GM19240 (cell line): ENCODE data around the gene SEMA4A.
A peak's percentile ranks its signal among the peaks of the same experiment; 100 is the strongest.
"Not testable (repeated sequence)": the region's sequence is repeated elsewhere in the genome, so short reads cannot be mapped to it uniquely, and the experiment has no call there.

Experiments used
- DNase-seq: peaks from one replicate; pipeline ENCODE4 v3.0.0; 2011; ENCODE audit warnings: low spot score; ENCODE audit not compliant: insufficient read length

Gene SEMA4A

GRCh38 chr1:156193208-156193487, 39.8 kb downstream of the SEMA4A start:
- no peak for DNase-seq

- peak; percentile 91 for DNase-seq
These were observed 40.3 kb downstream of the SEMA4A start, which contains the start of gene SLC25A44 for GRCh38 chr1:156193488-156194299. TSS of gene SLC25A44 (plus strand) at chr1:156194104. CDS start at chr1:156199848, 5,744 bp downstream.

- DNase-seq: no peak
These were observed 40.9 kb downstream of the SEMA4A start for GRCh38 chr1:156194300-156194652.

GRCh38 chr1:156195853-156196252, 42.5 kb downstream of the SEMA4A start:
- no peak for DNase-seq

- DNase-seq: no peak
These were observed 43.1 kb downstream of the SEMA4A start for GRCh38 chr1:156196445-156196844.

GRCh38 chr1:156198831-156199349, 45.5 kb downstream of the SEMA4A start:
- DNase-seq: no peak

- no peak for DNase-seq
These were observed 46.7 kb downstream of the SEMA4A start for GRCh38 chr1:156200044-156200443.

- DNase-seq: no peak
These were observed 49.9 kb downstream of the SEMA4A start for GRCh38 chr1:156203331-156203730.

GRCh38 chr1:156204686-156205085, 51.3 kb downstream of the SEMA4A start:
- DNase-seq: no peak

- DNase-seq: no peak
These were observed 57.9 kb downstream of the SEMA4A start for GRCh38 chr1:156211243-156211642.

- DNase-seq: no peak
These were observed 58.7 kb downstream of the SEMA4A start for GRCh38 chr1:156212130-156212529.

- peak; percentile 100 for DNase-seq
These were observed 59.7 kb downstream of the SEMA4A start, which contains the start of gene PMF1 for GRCh38 chr1:156212833-156213643. TSS of gene PMF1 (plus strand) at chr1:156213007. CDS start at chr1:156213016, 9 bp downstream.

GRCh38 chr1:156213644-156213966, 60.2 kb downstream of the SEMA4A start:
- no peak for DNase-seq

- no peak for DNase-seq
These were observed 60.8 kb downstream of the SEMA4A start for GRCh38 chr1:156214024-156214748.

- DNase-seq: not testable (repeated sequence)
These were observed 63.1 kb downstream of the SEMA4A start for GRCh38 chr1:156216361-156217086.

GRCh38 chr1:156217871-156218270, 64.5 kb downstream of the SEMA4A start:
- no peak for DNase-seq

- no peak for DNase-seq
These were observed 66.8 kb downstream of the SEMA4A start for GRCh38 chr1:156220226-156220625.

- no peak for DNase-seq
These were observed 68.8 kb downstream of the SEMA4A start for GRCh38 chr1:156221986-156222692.

GRCh38 chr1:156225677-156226014, 72.3 kb downstream of the SEMA4A start:
- DNase-seq: no peak

GRCh38 chr1:156226116-156226538, 72.7 kb downstream of the SEMA4A start:
- peak; percentile 82 for DNase-seq

- no peak for DNase-seq
These were observed 73.4 kb downstream of the SEMA4A start for GRCh38 chr1:156226782-156227181.
